GF-D8 (cell line): Measurements from ENCODE around the gene PLEKHG3.
A peak's percentile ranks its signal among the peaks of the same experiment; 100 is the strongest.

ENCODE experiments used
- DNase-seq: peaks from one replicate; lab custom pipeline; 2025; lab: John Stamatoyannopoulos, UW

Gene PLEKHG3

DNA sequence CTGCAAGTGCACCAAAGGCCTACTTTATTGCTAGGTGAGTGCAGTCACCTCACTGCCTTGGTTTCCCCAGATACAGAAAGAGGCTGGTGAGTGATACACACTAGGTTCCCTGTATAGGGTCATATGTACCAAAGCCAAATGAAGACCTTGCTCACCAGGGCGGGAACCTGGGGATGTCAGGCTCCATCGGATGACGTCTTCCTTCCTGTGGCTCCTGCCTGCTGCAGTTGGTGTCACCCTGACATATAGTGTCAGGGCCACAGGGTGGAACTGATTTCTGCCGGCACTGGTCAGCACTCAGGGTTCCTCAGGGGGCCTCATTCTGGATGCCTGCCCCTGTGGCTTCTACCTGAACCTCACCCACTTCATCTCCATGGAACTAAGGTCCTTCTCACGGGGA is 43.1 kb downstream of the PLEKHG3 start:
- no peak for DNase-seq

DNA sequence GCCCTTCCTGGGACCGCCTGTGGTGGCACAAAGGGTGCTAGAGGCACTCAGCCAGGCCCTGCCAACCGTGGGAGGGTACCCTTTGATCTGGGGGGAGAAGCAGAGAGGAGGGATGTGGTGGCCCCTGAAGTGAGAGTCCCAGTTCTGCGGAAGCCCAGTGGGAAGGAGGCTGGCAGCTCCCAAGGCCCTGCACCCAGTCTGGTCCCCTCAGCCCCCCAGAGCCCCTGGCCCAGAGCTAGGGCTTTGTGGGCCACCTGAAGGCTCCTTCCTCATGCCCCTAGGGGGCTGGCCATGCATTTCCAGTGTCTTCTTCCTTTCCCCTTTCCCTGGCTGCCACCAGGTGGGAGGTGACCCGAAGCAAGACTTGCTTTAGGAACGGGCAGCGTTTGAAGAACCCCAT is 44.3 kb downstream of the PLEKHG3 start:
- DNase-seq, result no peak

DNA sequence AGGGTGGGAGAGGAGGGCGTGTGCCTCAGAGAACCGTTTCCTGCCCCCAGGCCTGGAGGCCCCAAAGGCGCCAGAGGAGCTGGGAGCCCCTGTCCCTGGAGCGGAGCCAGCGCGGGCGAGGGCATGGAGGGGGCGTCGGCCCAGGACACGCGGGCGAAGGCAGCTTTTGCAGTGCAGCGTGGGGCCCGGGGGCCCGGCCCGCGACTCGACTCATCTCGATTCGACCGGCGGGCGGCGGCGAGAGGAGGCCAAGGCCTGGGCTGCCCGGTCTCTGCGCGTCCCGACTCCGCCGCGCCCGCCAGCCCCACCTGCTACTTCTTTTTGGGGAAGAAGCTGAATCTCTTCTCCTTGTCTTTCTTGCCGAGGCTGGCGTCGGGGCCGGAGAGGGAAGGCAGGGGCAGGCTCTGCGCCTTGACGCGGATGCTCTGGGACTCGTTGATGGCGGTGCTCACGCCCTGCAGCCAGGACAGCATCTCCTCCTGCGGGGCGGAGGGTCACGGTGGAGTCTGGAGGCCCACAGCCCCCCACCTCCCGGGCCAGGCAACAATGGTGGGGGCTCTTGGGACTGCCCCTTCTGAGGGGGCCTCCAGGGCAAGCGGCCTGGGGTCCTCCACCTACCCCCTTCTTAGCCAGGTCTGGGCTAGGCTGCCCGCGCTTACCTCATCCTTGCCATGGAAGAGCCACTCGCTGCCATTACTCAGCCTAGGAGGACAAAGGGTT is 44.9 kb downstream of the PLEKHG3 start:
- DNase-seq, result no peak

DNA sequence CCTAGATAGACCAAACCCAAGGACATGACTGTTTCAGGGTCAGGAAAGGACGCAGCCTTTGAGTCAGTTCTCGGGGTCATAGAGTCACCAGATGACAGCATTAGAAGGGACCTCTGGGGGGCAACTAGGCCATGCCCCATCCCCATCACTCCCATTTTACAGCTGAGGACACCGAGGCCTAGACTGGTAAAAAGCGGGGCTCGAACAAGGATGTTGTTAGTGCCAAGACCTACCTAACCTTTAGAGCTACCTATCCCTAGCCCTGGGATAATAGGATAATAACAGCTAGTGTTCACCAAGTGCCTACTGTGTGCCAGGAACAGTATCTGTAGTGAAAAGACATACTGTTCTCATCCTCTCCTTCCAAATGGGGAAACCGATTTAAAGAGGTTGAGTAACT is 48.7 kb downstream of the PLEKHG3 start:
- DNase-seq, result no peak

DNA sequence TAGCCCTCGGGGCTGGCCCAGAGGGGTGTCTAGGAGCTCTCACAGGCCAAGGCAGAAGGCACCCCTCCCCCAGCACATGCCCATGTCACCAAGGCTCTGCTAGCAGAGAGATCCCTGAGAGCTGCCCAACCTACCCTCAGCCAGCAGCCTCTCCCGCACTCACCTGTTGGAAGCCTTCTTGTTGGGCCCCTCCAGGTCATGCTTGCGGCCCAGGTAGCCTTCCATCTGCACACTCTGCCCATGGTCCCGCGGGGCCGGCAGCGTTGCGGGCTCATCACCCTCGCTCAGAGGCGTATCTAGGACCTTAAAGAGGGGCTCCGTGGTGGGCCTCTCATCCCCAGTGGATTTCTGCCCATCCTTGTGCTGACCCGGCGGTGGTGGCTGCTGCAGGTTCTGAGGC is 49.1 kb downstream of the PLEKHG3 start:
- DNase-seq, result no peak

DNA sequence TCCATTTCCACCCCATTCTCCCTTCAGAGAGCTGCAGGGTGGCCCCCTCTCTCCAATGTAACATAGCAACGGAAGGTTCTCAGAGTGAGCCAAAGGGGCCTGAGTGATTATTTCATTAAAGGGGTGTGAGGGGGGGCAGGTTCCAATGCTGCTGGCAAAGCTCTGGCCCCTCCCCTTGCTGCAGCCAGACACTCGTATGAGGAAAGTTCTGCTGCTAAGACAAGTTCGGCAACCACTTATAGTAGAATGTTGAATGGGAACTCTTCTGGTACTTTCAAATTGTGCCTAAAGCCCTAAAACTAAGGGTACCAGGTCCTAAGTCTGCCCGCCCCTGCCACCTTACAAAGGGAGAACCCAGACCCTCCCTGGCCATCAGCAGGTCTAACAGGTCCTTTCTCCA is 49.8 kb downstream of the PLEKHG3 start:
- DNase-seq, result no peak

DNA sequence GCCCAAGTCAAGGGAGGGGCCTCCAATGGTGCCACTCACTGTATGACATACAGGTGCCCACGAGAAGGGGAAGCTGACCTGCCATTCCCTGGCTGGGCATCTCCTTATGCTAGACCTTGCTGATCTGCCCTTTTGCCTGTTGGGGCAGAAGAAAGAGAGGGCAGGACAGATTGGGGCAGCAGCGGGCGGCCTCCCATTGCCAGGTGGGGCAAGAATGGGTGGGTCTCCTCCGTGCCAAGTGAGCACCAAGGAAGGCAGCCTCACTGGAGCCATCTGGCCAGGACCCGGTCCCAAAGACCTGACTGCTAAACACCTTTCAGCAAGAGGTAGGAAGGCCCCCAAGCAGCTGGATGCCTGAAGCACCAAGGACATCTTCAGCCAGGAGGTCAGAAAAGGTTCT is 50.5 kb downstream of the PLEKHG3 start:
- DNase-seq, result no peak

DNA sequence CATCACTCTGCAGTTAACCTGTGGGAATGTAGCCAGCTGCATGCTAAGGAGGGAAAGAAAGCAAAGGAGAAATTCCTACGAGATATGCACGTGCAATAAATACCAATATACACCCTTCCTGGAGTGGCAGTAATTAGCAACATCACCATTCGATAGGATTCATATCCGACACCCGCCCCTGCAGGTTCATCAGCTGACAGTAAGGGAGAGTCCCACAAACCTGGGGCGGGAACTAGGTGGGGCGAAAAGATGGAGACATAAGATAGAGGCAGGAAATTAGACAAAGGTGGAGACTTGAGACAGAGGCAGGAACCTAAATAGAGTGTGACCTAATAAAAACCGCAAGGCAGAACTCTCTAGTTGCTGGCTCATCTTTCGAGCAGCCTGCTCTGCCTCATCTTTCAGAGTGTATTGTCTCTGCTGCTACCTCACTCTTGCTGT is 51.6 kb downstream of the PLEKHG3 start:
- no peak for DNase-seq

DNA sequence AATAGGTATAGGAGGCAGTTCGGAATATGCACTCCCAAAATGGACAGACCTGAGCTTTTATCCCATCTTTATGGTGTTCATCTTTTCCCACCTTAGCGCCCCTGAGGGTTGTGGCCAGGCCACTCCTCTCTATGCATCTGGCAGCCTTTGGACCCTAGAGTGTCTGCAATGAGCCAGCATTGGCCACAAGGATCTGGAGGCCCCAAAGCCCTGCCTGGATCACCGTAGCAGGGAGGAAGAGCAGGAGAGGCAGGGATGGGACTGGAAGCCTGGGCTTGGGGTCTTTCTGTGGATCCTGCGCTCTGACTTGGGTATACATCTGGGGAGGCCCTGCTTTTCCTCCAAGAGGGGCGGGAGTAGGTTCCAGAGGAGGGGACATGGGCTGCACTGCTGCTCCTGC is 52.5 kb downstream of the PLEKHG3 start:
- DNase-seq, result no peak

DNA sequence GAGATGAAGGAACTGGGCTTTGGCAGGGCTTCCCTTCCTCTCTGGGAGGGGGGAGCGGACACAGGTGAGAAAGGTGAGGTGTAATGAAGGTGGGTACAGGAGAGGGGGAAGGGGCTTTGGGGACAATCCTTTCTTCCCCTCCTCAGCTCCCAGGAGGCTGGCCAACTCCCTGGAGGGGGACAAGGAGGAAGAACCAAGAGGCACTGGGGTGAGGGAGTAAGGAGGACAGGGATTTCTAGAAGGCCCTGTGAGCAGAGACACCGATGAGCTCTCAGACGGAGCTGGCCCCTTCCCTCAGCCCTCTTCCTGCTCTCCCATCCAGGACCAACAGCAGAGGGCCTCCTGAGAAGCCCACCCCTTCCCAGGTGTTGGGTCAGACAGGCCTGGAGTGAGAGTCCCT is 53.4 kb downstream of the PLEKHG3 start:
- DNase-seq, result no peak

DNA sequence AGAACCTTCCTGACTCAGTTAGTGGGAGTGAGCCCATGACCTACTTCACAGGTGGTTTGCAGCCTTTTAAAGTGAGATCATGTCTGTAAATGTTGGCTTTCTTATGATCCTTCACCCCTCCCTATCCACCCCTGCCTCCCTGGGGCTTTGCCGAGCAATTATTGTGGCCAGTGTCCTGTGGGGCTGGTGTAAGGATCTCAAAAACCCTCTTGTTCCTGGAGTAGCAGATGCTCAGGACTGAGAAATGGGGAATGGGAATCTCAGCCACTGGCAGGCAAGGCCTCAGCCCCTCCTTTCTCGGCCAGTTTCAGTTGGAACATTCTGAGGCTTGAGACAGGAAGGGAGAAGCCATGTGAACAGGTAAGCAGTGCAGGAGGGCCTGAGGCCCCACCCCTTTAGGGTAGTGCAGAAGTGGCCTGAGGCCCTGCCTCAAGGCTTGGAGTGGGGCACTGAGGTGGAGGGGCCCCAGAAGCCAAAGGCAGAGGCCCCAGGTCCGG is 53.8 kb downstream of the PLEKHG3 start:
- DNase-seq, result no peak

DNA sequence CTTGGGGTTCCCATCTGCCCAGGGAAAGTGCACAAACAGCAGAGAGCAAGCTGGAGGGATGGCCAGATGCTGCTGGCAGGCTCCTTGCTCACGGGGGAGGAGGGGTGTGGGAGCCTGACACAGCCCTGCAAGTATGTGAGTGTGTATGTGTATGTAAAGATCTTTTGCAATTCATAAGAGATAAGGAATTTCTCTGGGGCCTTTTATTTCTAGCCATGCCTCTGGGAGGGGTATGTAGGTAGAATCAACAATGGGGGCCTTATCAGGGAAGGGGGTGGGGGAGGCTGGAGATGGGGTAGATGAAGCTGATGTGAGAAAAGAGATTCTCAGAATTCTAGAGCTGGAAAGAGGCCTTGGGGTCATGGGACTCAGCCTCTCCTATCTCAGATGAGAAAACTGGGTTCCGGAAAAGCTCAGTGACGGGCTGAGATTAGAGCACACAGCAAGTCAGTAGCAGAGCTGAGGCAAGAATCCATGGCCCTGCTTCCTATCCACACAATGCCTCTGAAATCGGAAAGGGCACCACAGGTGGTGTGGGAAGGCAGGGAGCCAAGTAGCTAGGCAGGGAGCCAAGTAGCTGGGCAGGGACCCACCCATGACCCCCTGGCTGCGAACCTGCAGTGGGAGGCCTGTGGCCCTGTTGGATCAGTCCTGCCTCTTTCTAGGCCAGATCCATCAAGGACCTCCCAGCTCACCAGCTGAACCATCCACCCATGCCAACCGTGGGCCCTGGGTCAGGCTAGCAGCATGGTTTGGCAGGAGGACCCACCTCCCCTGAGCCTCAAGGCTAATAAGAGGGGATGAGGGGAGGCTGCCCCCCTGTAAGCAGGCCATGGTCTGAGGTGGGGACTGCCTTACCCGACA is 54.7 kb downstream of the PLEKHG3 start:
- no peak for DNase-seq

DNA sequence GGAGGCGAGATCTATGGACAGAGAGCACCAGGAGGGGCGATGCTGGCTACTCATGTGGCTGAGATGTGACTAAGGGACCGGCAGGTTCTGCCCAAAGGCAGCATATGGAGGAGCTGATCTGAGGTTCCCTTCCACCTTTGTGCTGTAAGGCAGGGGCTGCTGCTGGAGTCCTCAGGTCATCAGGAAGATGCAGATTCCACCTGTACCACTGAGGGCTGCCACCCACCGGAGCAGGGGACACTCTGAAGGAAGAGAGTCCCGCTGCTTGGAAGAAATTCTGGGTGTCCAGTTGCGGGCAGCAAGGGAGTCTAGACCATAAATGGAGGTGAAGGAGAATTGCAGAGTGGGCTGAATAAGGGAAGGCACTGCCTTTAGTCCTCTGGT is 55.3 kb downstream of the PLEKHG3 start:
- DNase-seq, result no peak

DNA sequence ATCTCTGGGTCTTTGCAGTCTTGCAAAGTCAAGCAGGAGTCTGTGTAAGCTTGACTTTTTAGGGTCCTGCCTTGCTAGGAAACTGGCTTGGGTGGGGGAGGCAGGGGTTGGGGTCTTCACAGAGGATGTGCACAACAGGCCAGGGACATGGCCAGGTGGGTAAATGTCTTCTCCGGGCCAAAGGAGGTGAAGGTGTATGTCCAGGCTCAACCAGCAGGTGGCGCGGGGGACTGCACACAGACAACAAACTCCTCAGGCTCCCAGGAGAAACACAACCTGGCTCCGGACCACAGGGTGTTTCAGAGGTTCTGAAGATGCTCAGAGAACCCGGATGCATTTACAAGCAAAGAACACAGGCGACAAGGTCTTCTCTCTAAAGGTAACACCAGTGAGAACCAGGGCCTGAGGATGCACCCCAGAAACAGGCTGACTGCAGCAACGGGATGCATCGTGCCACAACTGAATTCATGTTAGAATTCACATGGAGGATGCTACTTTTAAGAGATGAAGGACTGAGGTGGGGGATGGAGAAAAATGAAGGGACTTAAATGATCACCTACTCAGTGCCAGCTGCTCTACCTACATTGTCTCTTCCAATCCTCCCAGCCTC is 56.0 kb downstream of the PLEKHG3 start:
- DNase-seq, result no peak

DNA sequence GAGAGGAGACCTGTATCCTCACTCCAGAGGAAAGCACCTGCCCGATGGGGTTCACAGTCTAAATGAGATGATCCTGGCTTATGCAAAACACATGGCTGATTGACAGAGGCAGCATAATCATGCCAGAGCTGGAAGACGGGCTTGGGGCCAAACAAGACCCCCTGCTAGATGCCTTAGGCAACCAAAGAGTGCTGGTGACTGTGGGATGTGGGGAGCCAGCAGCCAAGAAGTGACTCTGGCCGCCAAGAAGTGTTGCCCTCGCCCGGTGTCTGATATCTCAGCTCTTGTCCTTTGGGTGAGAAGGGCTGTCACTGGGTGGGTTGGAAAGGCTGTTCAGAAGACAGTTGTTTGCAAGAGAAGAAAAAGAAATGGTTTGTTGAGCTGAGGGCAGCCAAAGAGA is 56.7 kb downstream of the PLEKHG3 start:
- DNase-seq, result no peak

DNA sequence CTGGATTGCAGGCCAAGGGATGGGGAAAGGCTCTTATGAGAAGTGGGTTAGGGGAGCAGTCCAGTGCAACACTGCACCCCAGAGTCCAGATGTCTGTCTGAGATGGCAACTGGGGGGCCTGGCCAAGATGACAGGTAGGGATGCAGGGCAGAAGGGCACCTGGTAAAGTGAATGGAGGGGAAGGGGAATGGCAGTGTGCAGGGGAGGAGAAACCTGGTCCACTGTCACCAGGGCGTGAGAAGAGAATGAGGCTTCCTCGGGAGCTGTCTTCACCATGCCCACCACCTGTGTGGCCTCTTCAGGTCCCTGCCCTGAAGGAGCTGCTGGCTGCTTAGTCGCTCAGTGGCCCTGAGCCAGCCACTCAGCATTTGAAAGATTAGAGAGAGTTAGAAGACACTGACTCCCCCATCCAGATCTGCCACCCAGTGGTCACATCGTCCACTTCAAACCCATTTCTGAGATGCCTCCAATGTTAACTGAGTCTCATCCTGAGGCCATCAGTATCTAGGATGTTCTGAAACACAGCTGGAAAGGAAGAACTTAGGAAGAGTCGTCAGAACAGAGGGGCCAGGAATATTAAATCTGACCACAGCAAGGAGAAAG is 57.3 kb downstream of the PLEKHG3 start:
- no peak for DNase-seq

DNA sequence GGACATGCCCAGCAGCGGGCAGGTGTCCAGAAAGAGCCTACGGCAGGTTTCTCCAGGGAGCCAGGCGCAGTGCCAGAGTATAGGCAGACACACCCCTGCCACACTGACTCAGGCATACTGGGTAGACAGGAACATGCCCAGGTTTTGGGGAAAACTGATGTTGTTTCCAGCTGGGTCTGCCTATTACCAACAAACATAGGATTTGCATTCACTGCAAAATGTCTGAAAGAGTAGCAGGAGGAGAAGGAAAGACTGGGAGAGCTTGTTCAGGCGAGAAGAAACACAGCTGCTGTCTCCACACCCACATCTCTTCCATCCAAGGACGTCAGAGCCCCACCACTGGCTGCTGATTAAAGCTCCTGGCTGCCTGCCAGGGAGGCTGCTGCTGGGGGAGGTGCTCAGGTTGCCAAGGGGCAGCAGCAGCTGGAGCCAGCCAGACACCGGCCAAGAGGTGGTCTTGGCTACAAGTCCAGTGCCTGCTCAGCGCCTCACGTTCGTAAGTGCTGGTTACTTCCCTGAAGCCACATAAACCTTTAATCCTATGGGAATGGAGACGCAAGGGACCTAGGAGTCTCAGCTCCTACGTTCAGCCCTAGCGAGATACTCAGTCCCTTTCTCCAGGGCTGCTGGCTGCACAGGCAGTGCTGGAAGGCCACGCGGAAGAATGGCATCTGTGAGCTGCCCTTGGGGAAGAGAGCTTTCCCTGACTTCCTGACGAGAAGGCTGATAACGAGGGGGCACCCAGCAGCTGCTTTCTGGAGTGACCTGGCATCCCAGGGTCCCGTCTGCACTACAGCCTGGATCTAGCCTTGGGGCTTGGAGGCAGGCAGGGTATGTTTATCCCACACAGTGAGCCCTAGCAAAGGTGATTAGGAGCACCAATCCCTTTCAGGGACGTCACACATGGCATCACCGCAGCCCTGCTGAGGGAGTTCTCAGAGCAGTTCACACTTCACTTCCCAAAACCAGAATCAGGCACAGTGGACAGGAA is 58.1 kb downstream of the PLEKHG3 start:
- DNase-seq, result no peak

DNA sequence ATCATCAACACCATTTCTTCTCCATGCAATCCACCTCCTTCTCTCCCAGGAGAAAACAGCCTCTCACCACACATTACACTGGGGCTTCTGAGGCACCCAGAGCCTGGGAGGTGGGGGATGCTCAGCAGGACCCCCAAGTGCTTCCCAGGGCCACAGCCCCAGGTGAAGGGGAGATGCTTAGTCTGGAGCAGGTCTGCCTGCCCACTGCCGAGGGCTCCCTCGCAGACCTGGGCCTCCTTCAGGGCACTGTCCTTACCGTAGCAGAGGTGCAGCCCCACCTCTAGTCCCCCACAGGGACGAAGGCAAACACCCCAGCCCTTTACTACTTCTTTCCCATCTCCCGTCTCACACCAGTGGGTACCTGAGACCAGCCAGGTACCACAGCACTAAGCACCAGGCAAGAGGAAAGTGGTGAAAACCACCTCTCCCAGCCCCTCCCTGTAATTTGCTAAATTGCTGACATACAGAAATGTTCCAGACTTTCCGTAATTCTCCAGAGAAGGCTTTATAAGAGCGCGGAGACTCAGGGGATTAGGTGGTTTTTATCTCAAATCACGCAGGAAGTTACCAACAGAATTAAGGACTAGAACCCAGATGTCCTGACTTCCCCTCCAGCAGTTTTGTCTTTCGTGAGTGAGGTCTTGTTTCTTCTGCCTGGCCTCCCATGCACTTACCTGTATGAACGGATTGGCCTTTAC is 59.0 kb downstream of the PLEKHG3 start:
- DNase-seq, result no peak

DNA sequence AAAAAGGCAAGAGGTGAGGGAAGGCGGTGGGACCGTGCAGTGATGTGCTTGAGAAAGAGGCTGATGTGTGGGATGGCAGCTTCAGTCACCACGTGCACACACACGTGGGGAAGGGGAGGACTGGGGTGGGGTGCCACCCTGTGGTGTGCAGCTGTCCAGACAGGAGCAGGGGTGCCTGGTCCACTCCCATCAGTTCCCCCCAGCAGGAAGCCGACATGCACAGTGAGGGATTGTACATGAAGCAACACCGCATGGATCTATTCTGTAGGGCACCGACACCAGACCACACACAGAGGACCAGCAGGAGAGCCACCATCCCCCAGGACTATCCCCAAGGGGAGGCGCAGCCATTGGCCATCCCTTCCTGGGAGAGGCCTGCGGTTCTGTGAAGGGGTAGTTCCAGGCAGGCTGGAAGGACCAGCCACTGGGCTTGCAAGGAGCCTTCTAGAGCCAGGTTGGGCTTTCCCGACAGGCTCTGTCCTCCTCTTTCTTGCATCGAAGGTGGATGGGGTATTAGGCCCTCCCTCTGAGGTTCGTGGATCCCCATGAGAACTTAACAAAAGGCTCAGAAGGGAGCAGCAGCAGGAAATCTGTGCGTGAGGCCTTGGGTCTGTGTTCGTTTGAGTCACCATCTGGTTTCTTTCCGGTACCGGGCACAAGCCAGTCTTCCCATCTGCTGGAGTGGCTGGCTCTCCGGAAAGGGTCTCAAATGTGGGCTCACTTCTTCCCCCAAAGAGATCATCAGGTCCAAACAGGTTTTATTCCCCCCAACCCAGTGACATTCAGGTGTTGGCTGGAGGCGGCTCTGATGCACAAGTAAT is 59.8 kb downstream of the PLEKHG3 start:
- DNase-seq, result peak; percentile 28
